Medulla oblongata (tissue), 1 donor: ENCODE measurements around the gene ASTN1.

Experiments used
- DNase-seq: peaks from one replicate; pipeline ENCODE4 v3.0.0-alpha.2; 2015; ENCODE audit errors: extremely low spot score

Gene ASTN1

GRCh38 chr1:177043597-177043996 lies 120.9 kb downstream of the ASTN1 start:
- peak; percentile 44 for DNase-seq

GRCh38 chr1:177035586-177035985 lies 128.9 kb downstream of the ASTN1 start:
- DNase-seq = peak; percentile 16

- no peak for DNase-seq
These were observed 130.9 kb downstream of the ASTN1 start for GRCh38 chr1:177033628-177034027.

- no peak for DNase-seq
These were observed 132.1 kb downstream of the ASTN1 start for GRCh38 chr1:177032434-177032833.

GRCh38 chr1:177024623-177025022 lies 139.9 kb downstream of the ASTN1 start:
- no peak for DNase-seq

GRCh38 chr1:177023726-177024125 lies 140.8 kb downstream of the ASTN1 start:
- DNase-seq = no peak

- DNase-seq = no peak
These were observed 141.3 kb downstream of the ASTN1 start for GRCh38 chr1:177023249-177023648.

GRCh38 chr1:177021687-177022086 lies 142.8 kb downstream of the ASTN1 start:
- DNase-seq = no peak

- no peak for DNase-seq
These were observed 143.5 kb downstream of the ASTN1 start for GRCh38 chr1:177020851-177021589.

- DNase-seq = no peak
These were observed 147.1 kb downstream of the ASTN1 start for GRCh38 chr1:177017287-177017852.

- no peak for DNase-seq
These were observed 150.2 kb downstream of the ASTN1 start for GRCh38 chr1:177014325-177014724.

GRCh38 chr1:177012342-177012925 lies 152.1 kb downstream of the ASTN1 start:
- DNase-seq = no peak

- no peak for DNase-seq
These were observed 153.0 kb downstream of the ASTN1 start for GRCh38 chr1:177011508-177011907.

- no peak for DNase-seq
These were observed 154.2 kb downstream of the ASTN1 start for GRCh38 chr1:177010211-177010825.

- no peak for DNase-seq
These were observed 155.9 kb downstream of the ASTN1 start for GRCh38 chr1:177008653-177009052.

- no peak for DNase-seq
These were observed 156.9 kb downstream of the ASTN1 start for GRCh38 chr1:177007437-177008161.

GRCh38 chr1:177002891-177003290 lies 161.6 kb downstream of the ASTN1 start:
- DNase-seq = no peak

GRCh38 chr1:177001556-177001955 lies 163.0 kb downstream of the ASTN1 start:
- no peak for DNase-seq

GRCh38 chr1:176998183-176998795 lies 166.2 kb downstream of the ASTN1 start:
- DNase-seq = no peak

GRCh38 chr1:176996456-176997090 lies 167.9 kb downstream of the ASTN1 start:
- peak; percentile 31 for DNase-seq

- DNase-seq = no peak
These were observed 169.4 kb downstream of the ASTN1 start for GRCh38 chr1:176994931-176995596.
